HFFc6 (cell line): ENCODE data around the gene YIF1B. TPM values are rescaled to one million over a fixed set of nuclear protein-coding genes. Genes with fewer than 3 reads are reported as not detected.
A peak's percentile ranks its signal among the peaks of the same experiment; 100 is the strongest.

Source experiments
- DNase-seq: peaks from one replicate; pipeline ENCODE4 v3.0.0-alpha.2; 2018
- H3K27ac Mint-ChIP-seq: 2 replicates; pipeline ENCODE4 v1.8.0; 2020; ENCODE audit warnings: mild to moderate bottlenecking, mixed read lengths
- H3K27me3 Mint-ChIP-seq: 2 replicates; pipeline ENCODE4 v1.8.0; 2021; ENCODE audit warnings: mild to moderate bottlenecking, moderate library complexity, mixed read lengths; ENCODE audit not compliant: insufficient read depth
- H3K36me3 Mint-ChIP-seq: 2 replicates; pipeline ENCODE4 v1.8.0; 2021; ENCODE audit warnings: low read depth, mixed read lengths
- H3K4me1 Mint-ChIP-seq: 2 replicates; pipeline ENCODE4 v1.8.0; 2020; ENCODE audit warnings: low read depth, mixed read lengths
- H3K4me3 Mint-ChIP-seq: 2 replicates; pipeline ENCODE4 v1.8.0; 2020; ENCODE audit warnings: mild to moderate bottlenecking, moderate library complexity, mixed read lengths
- H3K9me3 Mint-ChIP-seq: 2 replicates; pipeline ENCODE4 v1.8.0; 2020; ENCODE audit warnings: mild to moderate bottlenecking, mixed read lengths
- total RNA-seq, 6 experiments: library from RNA; stranded (reverse); fragmentation: NEBNext Ultra II Directional; extraction: Animal tissue kit (Norgen Biotek cat#: 25700); gene quantifications; 2 replicates in 1 of 6; 3 replicates in 5 of 6; pipeline ENCODE4 v1.2.3, GENCODE V29; 2021
- TF ChIP-seq, protein P1 (sequence below): fragments of 200-600 bp; sonication (generic); IDR thresholded peaks from 2 replicates; pipeline ENCODE4 v1.5.0; 2021; ENCODE audit warnings: antibody characterized with exemption, mild to moderate bottlenecking

YIF1B gene
- total RNA-seq, 6 experiments from 2014 or later, result 80.8 to 98.5 (median 86.6) TPM

- peaks cover 24% of the 10 kb centered on the region for H3K4me1 Mint-ChIP-seq
- H3K27ac Mint-ChIP-seq, result no peak within 1 kb of the TSS
- TF ChIP-seq, protein P1, sequence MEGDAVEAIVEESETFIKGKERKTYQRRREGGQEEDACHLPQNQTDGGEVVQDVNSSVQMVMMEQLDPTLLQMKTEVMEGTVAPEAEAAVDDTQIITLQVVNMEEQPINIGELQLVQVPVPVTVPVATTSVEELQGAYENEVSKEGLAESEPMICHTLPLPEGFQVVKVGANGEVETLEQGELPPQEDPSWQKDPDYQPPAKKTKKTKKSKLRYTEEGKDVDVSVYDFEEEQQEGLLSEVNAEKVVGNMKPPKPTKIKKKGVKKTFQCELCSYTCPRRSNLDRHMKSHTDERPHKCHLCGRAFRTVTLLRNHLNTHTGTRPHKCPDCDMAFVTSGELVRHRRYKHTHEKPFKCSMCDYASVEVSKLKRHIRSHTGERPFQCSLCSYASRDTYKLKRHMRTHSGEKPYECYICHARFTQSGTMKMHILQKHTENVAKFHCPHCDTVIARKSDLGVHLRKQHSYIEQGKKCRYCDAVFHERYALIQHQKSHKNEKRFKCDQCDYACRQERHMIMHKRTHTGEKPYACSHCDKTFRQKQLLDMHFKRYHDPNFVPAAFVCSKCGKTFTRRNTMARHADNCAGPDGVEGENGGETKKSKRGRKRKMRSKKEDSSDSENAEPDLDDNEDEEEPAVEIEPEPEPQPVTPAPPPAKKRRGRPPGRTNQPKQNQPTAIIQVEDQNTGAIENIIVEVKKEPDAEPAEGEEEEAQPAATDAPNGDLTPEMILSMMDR, result no peak
- no peak for DNase-seq
- H3K36me3 Mint-ChIP-seq, result peaks cover 7% of the 10 kb centered on the region; the same call in 1 of the 2 replicates
- H3K27me3 Mint-ChIP-seq, result peaks cover 7% of the 10 kb centered on the region
- H3K9me3 Mint-ChIP-seq, result no peaks in the 10 kb centered on the region
- no peak within 1 kb of the TSS for H3K4me3 Mint-ChIP-seq
These were observed 12.0 kb downstream of the YIF1B start, which contains the start of gene C19orf33 for GRCh38 chr19:38303517-38304351. TSS of gene C19orf33 (plus strand) at chr19:38304251. CDS start at chr19:38304262, 11 bp downstream.

- Mint-ChIP-seq H3K27ac (no peak overlapping the region), H3K27me3 (peaks cover 7% of the 10 kb centered on the region)
- DNase-seq, result no peak
These were observed 16.7 kb downstream of the YIF1B start for GRCh38 chr19:38298821-38299680.

DNA sequence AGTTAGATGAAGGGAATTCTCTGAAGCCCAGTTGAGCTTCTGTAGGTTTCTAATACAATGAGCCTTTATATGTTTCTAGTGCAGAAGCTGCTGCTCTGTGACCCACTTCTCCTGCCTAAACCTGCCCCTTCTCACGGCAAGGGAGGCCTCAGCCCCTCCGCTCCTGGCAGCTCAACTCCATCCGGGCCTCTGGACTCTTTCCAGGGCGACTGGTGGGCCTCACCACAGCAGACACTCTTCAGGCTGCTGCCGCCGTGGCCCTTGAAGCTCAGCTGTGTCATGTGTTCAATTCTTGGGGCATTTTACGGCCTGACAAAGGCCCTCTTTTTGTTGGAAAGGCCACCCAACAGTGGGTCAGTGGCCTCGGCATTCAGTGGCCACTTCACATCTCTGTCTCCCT is 21.7 kb downstream of the YIF1B start:
- Mint-ChIP-seq H3K27me3 (peaks cover 3% of the 10 kb centered on the region), H3K4me3 (no peak overlapping the region), H3K36me3 (no peaks in the 10 kb centered on the region), H3K27ac (no peak overlapping the region), H3K9me3 (no peaks in the 10 kb centered on the region), H3K4me1 (peaks cover 22% of the 10 kb centered on the region)
- no peak for DNase-seq
- TF ChIP-seq, protein P1, result no peak

More at GRCh38 chr19:38298821-38299680, 16.7 kb downstream of the YIF1B start:
- Mint-ChIP-seq H3K9me3 (no peaks in the 10 kb centered on the region), H3K4me1 (peaks cover 27% of the 10 kb centered on the region), H3K4me3 (no peak overlapping the region), H3K36me3 (0 out of 2 replicates have a peak, but pooled peaks cover 3% of the 10 kb centered on the region)
- TF ChIP-seq, protein P1, result no peak

- H3K27me3 Mint-ChIP-seq, result peaks cover 5% of the 10 kb centered on the region
- H3K4me3 Mint-ChIP-seq, result no peak overlapping the region
- H3K27ac Mint-ChIP-seq, result no peak overlapping the region
- no peak for DNase-seq
- H3K4me1 Mint-ChIP-seq, result peaks cover 16% of the 10 kb centered on the region
- TF ChIP-seq, protein P1, result no peak
- H3K9me3 Mint-ChIP-seq, result no peaks in the 10 kb centered on the region
- H3K36me3 Mint-ChIP-seq, result no peaks in the 10 kb centered on the region
These were observed 22.5 kb downstream of the YIF1B start for GRCh38 chr19:38293281-38293680.

- peaks cover 16% of the 10 kb centered on the region for H3K4me1 Mint-ChIP-seq
- peaks cover 2% of the 10 kb centered on the region for H3K27me3 Mint-ChIP-seq
- no peak for DNase-seq
- H3K36me3 Mint-ChIP-seq, result no peaks in the 10 kb centered on the region
- TF ChIP-seq, protein P1, result peak; percentile 10; the same call in 1 of the 2 replicates
- no peak overlapping the region for H3K4me3 Mint-ChIP-seq
- H3K27ac Mint-ChIP-seq, result no peak overlapping the region
- H3K9me3 Mint-ChIP-seq, result no peaks in the 10 kb centered on the region
These were observed 23.9 kb downstream of the YIF1B start for GRCh38 chr19:38291855-38292254.
